HG03060 (cell line): ENCODE data around the gene PTPRO.

Experiments used
- ATAC-seq: cut with Tn5 transposase; IDR thresholded peaks from one replicate; pipeline ENCODE4 v1.9.1; 2021; ENCODE audit warnings: low read depth, moderate number of reproducible peaks; ENCODE audit not compliant: unreplicated experiment

The PTPRO gene

DNA sequence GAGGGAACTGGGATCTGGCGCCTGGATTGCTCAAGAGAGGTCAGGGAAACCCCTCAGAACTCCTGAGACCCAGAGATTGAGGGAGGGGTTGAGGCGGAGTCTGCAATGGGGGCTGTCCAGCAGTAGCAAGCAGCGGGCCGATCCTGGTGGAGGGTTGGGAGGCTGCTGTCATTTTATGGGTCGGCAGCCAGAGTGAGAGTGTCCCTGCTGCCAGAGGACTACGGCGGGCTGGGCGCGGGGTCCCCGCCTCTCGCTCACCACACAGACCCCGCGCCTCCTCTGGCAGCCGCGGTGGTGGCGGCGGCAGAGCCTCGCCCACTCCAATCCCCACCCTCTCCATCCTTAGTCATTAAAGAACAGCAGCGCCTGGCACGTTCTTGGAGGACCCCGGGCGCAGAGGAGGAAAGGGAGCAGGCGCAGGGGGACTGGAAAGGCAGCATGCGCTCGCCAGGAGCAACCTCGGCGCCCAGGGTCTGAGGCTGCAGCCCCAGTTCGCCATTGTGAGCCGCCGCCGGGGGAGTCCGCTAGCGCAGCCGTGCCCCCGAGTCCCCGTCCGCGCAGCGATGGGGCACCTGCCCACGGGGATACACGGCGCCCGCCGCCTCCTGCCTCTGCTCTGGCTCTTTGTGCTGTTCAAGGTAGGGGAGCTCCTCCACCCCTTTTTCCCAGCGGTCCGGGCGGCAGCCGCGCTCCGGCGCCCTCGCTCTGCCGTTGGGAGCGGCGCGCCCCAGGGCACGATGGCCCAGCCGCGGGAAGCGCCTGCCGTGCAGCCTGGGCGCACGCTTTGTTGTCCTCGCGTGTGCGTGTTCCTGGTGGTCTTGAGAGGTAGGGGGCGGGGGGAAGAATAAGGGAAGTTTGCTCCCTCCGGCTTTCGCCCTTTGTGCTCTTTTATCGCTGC lies at the start of gene PTPRO:
PTPRO (plus strand) TSS at position 345 of the 898 bp plus-strand sequence.
- ATAC-seq, result no peak

DNA sequence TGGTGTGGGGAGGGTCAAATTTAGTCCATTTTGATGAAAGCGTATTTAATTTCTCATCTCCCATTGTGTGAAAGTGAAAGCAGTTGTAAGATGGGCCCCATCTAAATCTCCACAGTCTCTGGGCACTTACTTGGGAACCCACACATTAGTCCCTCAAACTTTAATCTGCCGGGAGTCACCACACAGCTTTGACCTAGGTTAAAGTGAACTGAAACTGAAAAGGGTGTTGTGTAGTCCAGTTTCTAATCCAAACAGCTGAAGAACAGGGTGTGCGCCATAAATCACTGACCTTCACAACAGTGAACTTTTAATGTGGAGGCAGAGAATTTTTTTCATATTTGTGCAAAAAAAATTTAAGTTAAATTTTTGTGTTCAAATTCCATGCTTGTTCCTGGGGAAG lies 48.4 kb upstream of the PTPRO start:
- ATAC-seq, result no peak

DNA sequence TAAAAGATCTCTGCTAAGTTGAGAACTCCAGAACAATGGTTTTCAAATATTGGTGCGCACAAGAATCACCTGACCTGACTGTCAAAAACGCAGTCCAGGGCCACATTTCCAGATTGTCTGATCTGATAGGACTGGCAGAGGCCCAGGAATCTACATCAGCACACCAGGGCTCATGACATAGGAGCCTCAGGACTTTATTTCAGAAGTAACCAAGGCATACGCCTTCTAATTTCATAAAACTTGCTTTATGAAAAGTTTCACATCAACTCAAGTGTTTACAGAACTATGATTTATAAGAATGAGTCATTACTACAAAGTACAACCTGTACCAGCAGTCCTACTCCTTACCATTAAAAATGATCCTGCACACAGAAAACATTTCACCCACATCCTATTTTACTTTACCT lies 47.7 kb upstream of the PTPRO start:
- ATAC-seq, result no peak

DNA sequence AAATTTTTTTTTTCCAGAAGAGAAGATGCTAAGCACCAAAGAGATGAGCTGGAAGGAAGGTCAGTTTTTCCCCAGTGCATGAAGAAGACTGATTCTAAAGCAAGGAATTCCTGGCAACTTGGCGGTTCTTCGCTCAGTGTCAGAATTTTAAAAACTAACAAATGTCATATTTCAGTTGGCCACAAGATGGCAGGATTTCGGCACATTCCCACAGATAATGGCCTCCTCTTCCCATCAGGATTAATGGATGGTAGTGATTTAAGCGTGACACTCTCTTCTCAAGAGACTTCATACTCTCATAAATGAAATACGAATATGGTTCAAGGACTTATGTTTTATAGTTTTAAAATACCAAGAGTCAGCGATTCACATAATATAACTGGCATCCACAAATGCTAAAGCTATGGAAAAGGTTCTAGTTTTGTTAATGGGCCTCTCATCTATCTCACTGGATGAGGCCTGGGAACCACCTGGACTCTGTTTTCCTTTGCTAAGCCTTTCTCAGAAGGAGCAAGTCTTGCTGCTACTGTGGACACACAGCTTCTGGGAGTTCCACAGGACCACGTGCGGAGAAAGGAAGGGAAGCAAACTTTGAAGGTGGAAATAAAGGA lies 46.1 kb upstream of the PTPRO start:
- no peak for ATAC-seq

DNA sequence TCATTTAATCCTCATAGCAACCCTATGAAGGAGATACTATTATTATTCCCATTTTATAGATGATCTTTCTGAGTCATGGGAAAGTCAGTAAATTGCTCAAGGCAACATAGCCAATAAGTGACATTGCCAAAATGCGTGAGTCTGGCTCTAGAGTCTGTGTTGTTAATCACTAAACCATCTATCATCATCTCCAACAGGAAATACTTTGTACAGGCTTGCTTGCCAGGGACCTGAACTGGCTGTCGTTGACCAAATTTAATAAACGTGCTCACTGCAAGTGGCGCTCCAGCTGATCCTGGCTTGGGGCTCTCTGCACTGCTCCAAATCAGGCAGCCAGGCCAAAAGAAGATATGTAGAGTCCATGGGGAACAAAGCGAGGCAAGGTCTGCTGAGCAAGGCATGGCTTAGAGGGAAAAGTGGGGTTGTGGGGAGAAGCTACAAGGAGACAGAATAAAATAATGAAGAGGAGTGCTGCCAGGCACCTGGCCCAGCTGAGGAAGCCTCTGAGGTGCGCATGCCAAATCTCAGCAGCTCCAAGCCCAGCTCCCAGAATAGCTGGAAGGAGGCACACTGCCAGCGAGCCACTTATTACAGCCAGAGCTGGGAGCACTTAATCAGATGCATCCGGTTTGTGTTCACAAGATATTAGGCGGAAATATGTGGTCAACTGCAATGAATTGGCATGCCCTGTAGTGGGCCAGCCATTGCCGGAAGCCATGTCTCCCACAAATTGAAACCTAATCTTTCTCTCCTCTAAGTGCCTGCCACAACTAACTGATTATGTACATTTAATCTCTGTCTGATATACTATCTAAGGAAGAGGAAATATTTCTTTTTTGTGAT lies 43.3 kb upstream of the PTPRO start:
- ATAC-seq, result no peak

DNA sequence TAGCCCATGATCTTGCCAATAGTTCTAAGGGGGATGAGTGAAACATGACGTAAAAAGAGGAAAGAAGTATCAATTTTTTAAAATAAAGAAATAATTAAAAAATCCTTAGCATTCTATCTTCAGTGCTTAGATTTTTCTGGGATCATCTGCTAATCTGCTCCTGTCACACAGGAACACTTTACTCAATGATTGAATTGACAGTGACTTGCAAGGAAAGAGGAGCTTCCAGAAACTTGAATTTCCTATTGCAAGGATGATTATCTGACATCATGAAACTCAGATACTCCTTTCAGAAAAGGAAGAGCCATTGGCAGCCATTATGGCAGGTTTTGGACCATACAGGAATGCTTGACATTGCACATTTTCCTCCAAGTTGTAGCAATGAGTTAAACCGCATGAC lies 41.4 kb upstream of the PTPRO start:
- no peak for ATAC-seq

DNA sequence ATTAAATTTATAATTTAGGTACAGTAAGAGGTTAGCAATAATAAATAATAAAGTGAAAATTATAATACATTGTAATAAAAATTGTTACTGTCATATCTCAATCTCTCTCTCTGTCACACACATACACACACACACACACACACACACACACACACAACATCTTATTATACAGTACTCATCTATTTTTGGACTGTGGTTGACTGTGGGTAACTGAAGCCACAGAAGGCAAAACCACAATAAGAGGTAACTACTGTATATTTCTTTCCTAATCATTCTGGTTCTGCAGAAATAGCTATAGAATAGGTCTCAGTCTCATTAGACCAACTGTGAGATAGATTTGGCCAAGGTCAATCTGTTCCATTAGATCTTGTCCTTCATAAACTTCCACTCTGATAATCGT lies 33.1 kb upstream of the PTPRO start:
- no peak for ATAC-seq

DNA sequence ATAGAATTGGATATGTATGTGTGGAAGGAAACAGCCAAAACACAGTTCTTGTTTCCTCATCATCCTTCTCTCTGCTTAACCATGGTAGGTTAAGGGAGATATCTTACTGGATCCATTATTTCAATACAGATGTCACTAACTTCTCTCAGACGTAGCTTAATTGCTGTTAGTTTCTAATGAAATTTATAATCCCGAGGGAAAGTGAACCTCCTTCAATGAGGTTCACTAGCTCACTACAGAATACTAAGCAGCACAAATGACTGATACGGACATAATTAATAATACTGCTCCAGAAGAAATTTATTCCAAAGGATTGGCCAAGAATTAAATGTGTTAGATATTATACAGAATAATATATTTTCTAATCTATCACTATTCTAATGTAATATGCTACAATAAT lies 28.6 kb upstream of the PTPRO start:
- ATAC-seq, result no peak

DNA sequence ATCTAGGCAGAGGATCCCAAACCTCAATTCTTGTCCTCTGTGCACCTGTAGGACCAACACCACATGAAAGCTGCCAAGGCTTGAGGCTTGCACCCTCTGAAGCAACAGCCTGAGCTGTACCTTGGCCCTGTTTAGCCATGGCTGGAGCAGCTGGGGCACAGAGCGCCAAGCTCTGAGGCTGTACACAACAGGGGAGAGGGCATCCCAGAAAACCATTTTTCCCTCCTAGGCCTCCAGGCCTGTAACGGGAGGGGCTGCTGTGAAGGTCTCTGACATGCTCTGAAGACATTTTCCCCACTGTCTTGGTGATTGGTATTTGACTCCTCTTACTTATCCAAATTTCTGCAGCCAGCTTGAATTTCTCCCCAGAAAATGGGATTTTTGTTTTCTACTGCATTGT lies 22.4 kb upstream of the PTPRO start:
- no peak for ATAC-seq

DNA sequence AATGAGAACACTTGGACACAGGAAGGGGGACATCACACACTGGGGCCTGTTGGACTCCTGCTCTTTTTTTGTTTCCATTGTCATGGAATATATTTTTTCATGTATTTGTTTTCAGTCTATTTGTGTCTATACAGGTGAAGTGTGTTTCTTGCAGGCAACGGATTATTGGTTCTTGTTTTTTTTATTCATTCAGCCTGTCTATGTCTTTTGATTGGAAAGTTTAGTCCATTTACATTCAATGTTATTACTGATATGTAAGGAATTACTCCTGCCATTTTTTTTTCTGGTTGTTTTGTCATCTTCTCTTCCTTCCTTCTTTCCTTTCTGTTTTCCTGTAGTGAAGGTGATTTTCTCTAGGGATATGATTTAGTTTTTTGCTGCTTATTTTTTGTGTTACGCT lies 18.0 kb upstream of the PTPRO start:
- ATAC-seq, result no peak

DNA sequence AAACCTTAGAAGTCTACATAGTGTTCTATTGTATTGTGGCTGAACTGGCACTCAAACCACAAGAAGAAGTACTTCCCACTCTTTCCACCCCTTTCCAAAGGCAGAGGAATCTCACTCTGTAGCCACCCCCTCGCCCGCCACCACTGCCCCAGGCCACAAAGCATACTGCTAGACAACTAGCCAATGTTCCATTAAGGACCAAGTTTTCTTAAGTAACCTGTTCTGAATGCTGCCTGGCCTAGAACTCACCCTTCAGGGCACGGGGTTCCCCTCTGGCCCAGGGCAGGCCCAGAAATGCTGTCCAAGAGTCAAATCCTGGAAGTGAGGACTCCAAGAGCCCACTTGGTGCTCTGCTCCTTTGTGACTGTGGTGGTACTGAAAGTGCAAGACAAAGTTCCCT lies 15.7 kb upstream of the PTPRO start:
- no peak for ATAC-seq

DNA sequence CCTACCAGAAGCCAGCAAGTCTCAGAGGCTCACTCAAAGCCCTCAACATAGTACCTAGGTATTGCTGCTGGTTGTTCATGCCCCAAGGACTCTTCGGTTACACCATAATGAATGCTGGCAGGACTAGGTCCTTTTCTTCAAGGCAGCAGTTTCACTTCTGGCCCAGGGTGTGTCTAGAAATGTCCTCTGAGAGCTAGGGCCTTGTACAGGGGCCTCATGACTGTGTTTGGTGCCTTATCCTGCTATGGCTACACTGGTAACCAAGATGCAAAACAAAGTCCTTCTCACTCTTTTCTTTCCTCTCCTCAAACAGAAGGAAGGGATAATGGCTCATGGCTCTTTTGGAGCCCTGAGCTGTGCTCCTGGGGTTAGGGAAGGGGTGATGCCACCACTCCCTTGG lies 15.2 kb upstream of the PTPRO start:
- no peak for ATAC-seq

DNA sequence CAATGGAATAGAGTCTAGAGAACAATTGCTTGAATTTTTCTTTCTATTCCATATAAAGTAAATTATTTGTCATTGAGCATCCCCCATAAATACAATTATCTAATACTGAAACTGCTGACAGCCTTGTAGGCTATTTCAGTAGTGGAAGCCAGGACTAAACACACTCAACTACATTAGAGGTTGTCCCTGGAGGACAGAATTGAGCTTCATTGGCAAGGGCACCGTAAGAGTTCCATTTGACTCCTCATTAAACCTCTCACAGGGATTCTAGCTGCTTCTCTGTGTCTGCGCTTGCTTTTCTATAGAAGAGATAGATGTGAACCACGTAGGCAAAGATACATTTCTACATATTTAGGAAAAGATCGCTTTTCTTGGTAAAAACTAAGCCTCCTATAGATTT lies 3.5 kb upstream of the PTPRO start:
- ATAC-seq, result no peak

DNA sequence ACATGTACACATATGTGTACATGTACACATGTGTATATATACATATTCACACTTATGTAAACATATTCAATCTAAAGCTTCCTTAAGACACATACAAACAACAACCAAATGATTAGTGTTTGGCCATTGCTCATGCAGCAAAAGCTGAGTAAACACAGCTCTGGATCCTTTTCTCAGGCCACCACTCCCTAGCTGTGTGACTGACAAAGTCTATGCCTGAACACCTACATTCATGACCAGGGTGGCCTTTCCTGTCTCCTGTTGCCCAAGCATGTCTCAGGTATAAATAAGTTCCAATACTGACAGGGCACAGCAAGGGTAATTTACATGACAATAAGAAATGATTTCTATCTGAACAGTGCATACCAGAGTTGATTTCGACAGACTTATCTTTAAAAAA lies 1.4 kb upstream of the PTPRO start:
- no peak for ATAC-seq

DNA sequence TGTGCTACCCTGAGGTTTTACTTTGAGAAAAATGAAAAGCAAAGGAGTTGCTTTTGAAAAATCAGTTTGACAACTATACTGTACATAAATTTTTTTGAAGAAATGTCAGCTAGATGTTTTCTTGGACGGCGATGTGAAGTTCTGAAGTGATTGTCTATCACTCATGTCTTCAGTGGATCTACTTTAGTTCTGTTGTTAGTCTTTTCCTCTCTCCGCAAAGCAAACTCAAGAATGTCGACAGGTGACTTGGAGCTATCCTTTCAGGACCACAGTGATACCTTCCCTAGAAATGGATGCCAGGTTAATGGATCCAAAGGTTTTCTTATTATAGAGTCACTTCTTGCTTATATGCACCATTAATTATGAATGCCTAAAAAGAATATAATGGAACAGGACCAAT lies 1.2 kb downstream of the PTPRO start:
- ATAC-seq, result no peak

DNA sequence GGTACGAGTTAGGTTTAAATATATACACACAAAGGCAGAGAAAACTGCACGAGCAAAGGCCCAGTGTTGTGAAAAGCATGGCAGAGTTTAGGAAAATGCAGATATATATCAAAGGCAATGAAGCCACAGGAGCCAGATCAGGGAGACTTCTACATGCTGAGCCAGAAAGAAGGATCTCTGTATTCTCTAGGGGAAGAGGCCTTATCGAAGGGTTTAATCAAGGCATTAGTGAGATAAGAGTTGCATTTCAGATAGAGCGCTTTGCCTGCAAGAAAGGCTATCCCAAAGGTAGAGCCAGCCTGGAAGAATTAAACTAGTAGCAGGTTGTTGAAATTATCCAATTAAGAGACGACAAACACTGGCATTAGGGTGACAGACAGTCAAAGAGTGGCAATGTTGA lies 7.6 kb downstream of the PTPRO start:
- no peak for ATAC-seq

DNA sequence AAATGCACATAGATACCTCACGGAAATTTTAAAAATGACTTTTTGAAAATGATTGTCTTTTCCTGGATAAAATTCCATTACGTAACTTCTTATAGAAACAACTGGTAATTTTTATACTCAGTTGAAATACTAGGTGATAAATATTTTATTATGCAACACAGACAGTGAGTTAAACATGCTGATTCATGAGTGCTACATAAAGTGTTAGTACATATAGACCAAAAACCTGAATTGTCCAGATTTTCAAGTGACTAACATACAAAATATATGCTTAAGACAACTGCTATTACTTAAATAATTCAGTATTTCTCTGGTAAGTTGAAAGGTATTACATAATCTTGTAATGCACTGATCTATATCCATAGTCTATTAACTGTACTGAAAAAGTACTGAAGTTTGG lies 11.9 kb downstream of the PTPRO start:
- no peak for ATAC-seq

DNA sequence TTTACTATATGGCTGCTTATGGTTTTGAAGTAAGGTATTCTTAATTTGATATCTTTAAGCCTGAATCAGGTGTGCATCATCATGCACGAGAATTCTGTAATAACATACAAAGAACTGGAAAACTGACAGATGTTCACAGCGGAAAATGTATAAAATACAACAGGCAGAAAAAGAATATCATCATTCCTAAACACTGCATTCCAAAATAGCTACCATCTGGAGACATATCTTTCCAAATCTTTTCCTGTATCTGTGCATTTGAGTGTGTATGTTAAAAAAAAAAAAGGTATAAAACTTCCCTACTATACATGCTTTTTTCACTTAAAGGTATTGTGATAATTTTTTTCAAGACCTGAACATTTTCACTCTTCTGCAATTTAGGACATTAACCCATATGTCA lies 13.7 kb downstream of the PTPRO start:
- ATAC-seq, result no peak

DNA sequence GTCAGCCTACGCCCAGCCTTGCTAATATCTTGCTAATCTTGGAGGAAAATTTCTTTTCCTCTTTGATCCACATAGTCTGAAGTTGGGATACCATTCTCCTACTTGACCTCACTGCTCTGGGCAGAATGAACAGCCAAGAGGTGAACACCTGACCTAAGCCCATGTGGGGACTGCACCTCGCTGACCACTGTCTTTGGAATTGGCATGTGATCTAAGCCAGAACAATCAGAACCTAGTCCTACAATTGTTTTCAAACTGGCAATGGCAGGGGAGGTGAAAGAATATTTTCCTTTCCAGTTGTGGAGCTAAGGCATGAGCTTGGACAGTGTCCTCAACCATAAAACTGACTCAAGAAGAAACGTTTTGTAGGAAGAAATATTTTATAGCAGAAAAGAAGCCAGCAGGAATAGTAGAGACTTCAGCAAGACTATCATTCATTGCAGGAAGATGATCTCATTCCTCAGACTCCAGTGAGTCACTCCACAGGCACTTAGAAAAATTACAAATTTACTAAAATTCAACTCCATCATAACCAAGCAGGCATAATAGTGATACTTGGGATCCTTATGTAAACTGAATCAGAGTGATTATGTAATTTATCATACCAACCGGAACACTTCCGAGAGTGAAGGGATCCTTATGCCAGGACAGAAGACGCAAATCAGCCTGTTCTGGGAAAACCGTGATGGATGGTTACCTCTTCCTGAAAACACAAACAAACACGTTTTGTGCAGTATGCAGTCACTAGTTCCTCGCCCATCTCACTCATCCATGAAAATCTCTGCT lies 14.7 kb downstream of the PTPRO start:
- ATAC-seq, result no peak

DNA sequence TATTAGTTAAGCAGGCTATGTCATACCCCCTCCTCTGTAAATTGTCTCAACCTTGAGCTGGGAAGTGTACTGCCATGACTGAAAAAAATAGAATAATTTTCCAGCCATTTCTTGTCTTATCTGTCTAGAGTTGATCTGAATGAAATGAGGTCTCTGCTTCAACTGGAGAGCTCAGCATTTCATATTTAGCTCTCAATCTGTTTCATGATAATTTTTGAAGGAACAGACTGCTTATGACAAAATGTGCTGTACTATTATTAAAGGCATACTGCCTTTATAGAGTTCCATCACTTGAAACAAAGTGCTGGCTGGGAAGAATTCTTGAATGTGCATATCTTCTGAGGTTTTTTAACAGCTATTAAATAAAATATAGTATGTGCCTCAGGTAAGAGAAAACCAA lies 19.1 kb downstream of the PTPRO start:
- no peak for ATAC-seq

DNA sequence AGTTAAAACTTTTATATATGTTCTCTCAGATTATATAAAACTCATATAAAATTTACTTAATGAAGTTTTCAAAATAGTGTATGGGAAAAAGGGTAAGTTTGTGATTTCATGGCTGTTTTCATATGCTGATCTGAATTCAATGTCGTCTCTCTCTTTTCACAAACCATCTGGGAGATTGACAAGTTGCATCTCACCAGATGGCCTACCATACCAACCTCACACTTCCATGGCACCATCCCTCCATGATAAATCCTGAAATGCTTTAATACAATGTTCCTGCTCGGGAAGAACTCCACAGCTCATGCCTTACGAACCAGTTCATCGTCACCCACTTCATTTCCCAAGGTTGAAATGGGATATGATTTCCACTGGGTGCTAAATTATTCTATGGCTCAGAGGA lies 22.3 kb downstream of the PTPRO start:
- ATAC-seq, result no peak
